Hepatocyte (in vitro differentiated cells): Measurements from ENCODE around the gene WNT2. TPM values are rescaled to one million over a fixed set of nuclear protein-coding genes. Genes with fewer than 3 reads are reported as not detected.
A peak's percentile ranks its signal among the peaks of the same experiment; 100 is the strongest.

ENCODE experiments used
- DNase-seq: peaks from one replicate; pipeline ENCODE4 v3.0.0-alpha.2; 2016; ENCODE audit warnings: low spot score
- H2AFZ ChIP-seq: fragments of 200-600 bp; sonication (generic); 2 replicates; pipeline ENCODE4 v1.6.0; 2016; ENCODE audit warnings: antibody characterized with exemption, mild to moderate bottlenecking
- H3K27ac ChIP-seq: fragments of 200-600 bp; sonication (generic); 2 replicates; pipeline ENCODE4 v1.5.1; 2016; ENCODE audit warnings: mild to moderate bottlenecking
- H3K27me3 ChIP-seq: fragments of 200-600 bp; sonication (generic); 2 replicates; pipeline ENCODE4 v1.6.1; 2016
- H3K36me3 ChIP-seq: fragments of 200-600 bp; sonication (generic); replicated peaks from 2 replicates; pipeline ENCODE4 v1.5.1; 2016; ENCODE audit warnings: low read depth; ENCODE audit not compliant: insufficient read depth
- H3K4me1 ChIP-seq: fragments of 200-600 bp; sonication (generic); 2 replicates; pipeline ENCODE4 v1.5.1; 2016; ENCODE audit warnings: mild to moderate bottlenecking, moderate library complexity; ENCODE audit not compliant: insufficient read depth
- H3K4me2 ChIP-seq: fragments of 200-600 bp; sonication (generic); 2 replicates; pipeline ENCODE4 v1.6.0; 2016
- H3K4me3 ChIP-seq: fragments of 200-600 bp; sonication (generic); 2 replicates; pipeline ENCODE4 v1.5.1; 2016; ENCODE audit warnings: mild to moderate bottlenecking
- H3K79me2 ChIP-seq: fragments of 200-600 bp; sonication (generic); 2 replicates; pipeline ENCODE4 v1.6.0; 2017; ENCODE audit warnings: mild to moderate bottlenecking
- H3K9me2 ChIP-seq: fragments of 200-600 bp; sonication (generic); replicated peaks from 2 replicates; pipeline ENCODE4 v1.6.0; 2017; ENCODE audit warnings: mild to moderate bottlenecking; ENCODE audit not compliant: insufficient read depth
- H3K9me3 ChIP-seq: fragments of 200-600 bp; sonication (generic); 2 replicates; pipeline ENCODE4 v1.5.1; 2016; ENCODE audit warnings: low read depth, mild to moderate bottlenecking
- H4K20me1 ChIP-seq: fragments of 200-600 bp; sonication (generic); 2 replicates; pipeline ENCODE4 v1.6.0; 2016; ENCODE audit warnings: mild to moderate bottlenecking; ENCODE audit not compliant: insufficient read depth, poor library complexity, severe bottlenecking
- EZH2 ChIP-seq: fragments of 200-600 bp; sonication (generic); IDR thresholded peaks from 2 replicates; pipeline ENCODE4 v1.6.1; 2016; ENCODE audit warnings: antibody characterized with exemption, mild to moderate bottlenecking, borderline replicate concordance
- EZH2phosphoT487 ChIP-seq: fragments of 200-600 bp; sonication (generic); IDR thresholded peaks from one replicate; pipeline ENCODE4 v1.6.1; 2018; ENCODE audit warnings: antibody characterized with exemption, mild to moderate bottlenecking, low read depth, moderate library complexity; ENCODE audit not compliant: unreplicated experiment, severe bottlenecking
- WGBS: methylation state at CpG from one replicate; pipeline ENCODE4 v1.1.6; 2016; ENCODE audit warnings: low lambda C conversion rate; ENCODE audit errors: missing lambda C conversion rate; 5-methylcytosine and 5-hydroxymethylcytosine counted together
- polyA plus RNA-seq: library from polyadenylated mRNA; unstranded; fragments of >200 nt; fragmentation: Nextera tagmentation; extraction: Ambion mirVana; gene quantifications from 2 replicates; pipeline ENCODE4 v1.2.1, GENCODE V29; 2016
- total RNA-seq: library from RNA; depleted of rRNA; stranded (reverse); fragments of >200 nt; gene quantifications from 2 replicates; pipeline ENCODE4 v1.2.3, GENCODE V29; 2014
- TF ChIP-seq, protein P1 (sequence below): fragments of 200-600 bp; sonication (generic); IDR thresholded peaks from 2 replicates; pipeline ENCODE4 v1.5.1; 2016; ENCODE audit warnings: antibody characterized with exemption, mild to moderate bottlenecking; ENCODE audit not compliant: poor library complexity

WNT2 gene
- total and polyA plus RNA-seq, 2 experiments from 2014 or later: 17.6 to 26.3 TPM

GRCh38 chr7:117238937-117239336 is 83.9 kb downstream of the WNT2 start:
- H3K4me2 ChIP-seq: no peak overlapping the region
- no peaks in the 10 kb centered on the region for H3K9me3 ChIP-seq
- H3K9me2 ChIP-seq: no peaks in the 10 kb centered on the region
- no peak overlapping the region for H3K27ac ChIP-seq
- H3K27me3 ChIP-seq: no peaks in the 10 kb centered on the region
- WGBS: 89% methylated on average over 7 of the region's 7 CpGs
- no peak overlapping the region for H3K4me3 ChIP-seq
- H4K20me1 ChIP-seq: no peaks in the 10 kb centered on the region
- no peaks in the 10 kb centered on the region for H3K79me2 ChIP-seq
- TF ChIP-seq EZH2phosphoT487: no peak
- no peak for TF ChIP-seq EZH2
- TF ChIP-seq, protein P1, sequence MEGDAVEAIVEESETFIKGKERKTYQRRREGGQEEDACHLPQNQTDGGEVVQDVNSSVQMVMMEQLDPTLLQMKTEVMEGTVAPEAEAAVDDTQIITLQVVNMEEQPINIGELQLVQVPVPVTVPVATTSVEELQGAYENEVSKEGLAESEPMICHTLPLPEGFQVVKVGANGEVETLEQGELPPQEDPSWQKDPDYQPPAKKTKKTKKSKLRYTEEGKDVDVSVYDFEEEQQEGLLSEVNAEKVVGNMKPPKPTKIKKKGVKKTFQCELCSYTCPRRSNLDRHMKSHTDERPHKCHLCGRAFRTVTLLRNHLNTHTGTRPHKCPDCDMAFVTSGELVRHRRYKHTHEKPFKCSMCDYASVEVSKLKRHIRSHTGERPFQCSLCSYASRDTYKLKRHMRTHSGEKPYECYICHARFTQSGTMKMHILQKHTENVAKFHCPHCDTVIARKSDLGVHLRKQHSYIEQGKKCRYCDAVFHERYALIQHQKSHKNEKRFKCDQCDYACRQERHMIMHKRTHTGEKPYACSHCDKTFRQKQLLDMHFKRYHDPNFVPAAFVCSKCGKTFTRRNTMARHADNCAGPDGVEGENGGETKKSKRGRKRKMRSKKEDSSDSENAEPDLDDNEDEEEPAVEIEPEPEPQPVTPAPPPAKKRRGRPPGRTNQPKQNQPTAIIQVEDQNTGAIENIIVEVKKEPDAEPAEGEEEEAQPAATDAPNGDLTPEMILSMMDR: no peak
- no peaks in the 10 kb centered on the region for H3K36me3 ChIP-seq
- no peak for DNase-seq
- no peak overlapping the region for H2AFZ ChIP-seq
- no peaks in the 10 kb centered on the region for H3K4me1 ChIP-seq

DNA sequence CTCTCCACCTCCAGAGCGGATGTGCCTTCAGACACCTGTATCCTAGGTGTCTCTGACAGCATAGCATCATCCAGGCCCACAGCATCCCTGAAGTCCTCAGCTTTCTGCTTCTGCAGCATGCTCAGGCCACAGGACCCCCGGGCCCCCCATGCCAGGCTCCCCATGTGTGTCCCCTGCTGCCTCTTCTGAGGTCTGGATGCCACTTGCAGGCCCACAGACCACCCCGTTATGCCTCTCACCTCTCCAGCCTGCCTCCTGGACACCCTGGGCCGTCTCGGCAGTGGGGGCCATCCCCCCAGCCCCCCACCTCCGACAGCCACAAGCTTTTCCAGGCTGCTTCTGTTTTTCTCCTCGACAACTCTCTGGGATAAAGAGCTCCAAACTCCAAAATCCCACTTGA is 84.4 kb downstream of the WNT2 start:
- Histone ChIP-seq H3K36me3 (no peaks in the 10 kb centered on the region), H2AFZ (no peak overlapping the region), H3K9me2 (no peaks in the 10 kb centered on the region), H3K9me3 (no peaks in the 10 kb centered on the region), H3K4me3 (no peak overlapping the region), H4K20me1 (no peaks in the 10 kb centered on the region), H3K4me1 (no peaks in the 10 kb centered on the region), H3K27me3 (no peaks in the 10 kb centered on the region), H3K79me2 (no peaks in the 10 kb centered on the region), H3K4me2 (no peak overlapping the region), H3K27ac (no peak overlapping the region)
- DNase-seq: no peak
- 91% methylated on average over 7 of the region's 7 CpGs for WGBS
- TF ChIP-seq EZH2phosphoT487 (no peak), EZH2 (no peak)
- TF ChIP-seq, protein P1: no peak

- DNase-seq: no peak
- Histone ChIP-seq H3K27me3 (no peaks in the 10 kb centered on the region), H3K9me3 (no peaks in the 10 kb centered on the region), H3K79me2 (no peaks in the 10 kb centered on the region), H3K4me1 (no peaks in the 10 kb centered on the region), H3K4me3 (no peak overlapping the region), H3K4me2 (no peak overlapping the region), H4K20me1 (no peaks in the 10 kb centered on the region), H3K27ac (no peak overlapping the region), H3K36me3 (no peaks in the 10 kb centered on the region), H2AFZ (no peak overlapping the region), H3K9me2 (no peaks in the 10 kb centered on the region)
- WGBS: 85% methylated on average over 5 of the region's 5 CpGs
- TF ChIP-seq EZH2 (no peak), EZH2phosphoT487 (no peak)
- TF ChIP-seq, protein P1: no peak
Measured at GRCh38 chr7:117237646-117238045, 85.2 kb downstream of the WNT2 start.

- TF ChIP-seq EZH2phosphoT487: no peak
- TF ChIP-seq EZH2: no peak
- TF ChIP-seq, protein P1: no peak
- Histone ChIP-seq H3K4me1 (peaks cover 12% of the 10 kb centered on the region), H3K27ac (peak overlapping the region; percentile 17), H4K20me1 (no peaks in the 10 kb centered on the region), H3K36me3 (no peaks in the 10 kb centered on the region), H3K9me3 (no peaks in the 10 kb centered on the region), H3K4me3 (no peak overlapping the region), H3K9me2 (no peaks in the 10 kb centered on the region), H2AFZ (no peak overlapping the region), H3K4me2 (no peak overlapping the region), H3K79me2 (no peaks in the 10 kb centered on the region), H3K27me3 (no peaks in the 10 kb centered on the region)
- no peak for DNase-seq
- 94% methylated on average over 3 of the region's 3 CpGs for WGBS
Measured at GRCh38 chr7:117231047-117231359, 91.9 kb downstream of the WNT2 start.
